SJSA1 (cell line): ENCODE results near the gene TPX2. TPM values are rescaled to one million over a fixed set of nuclear protein-coding genes. Genes with fewer than 3 reads are reported as not detected.

Experiments used
- DNase-seq, 2 experiments: peaks; one replicate each; pipeline ENCODE4 v3.0.0-alpha.2; 2015 to 2020; ENCODE audit warnings: low spot score in 2 of 2, low read depth in 1 of 2
- H3K27ac ChIP-seq: fragments of 250-450 bp; sonication (Bioruptor Pico); 2 replicates; pipeline ENCODE4 v1.5.1; 2020; ENCODE audit warnings: mild to moderate bottlenecking, moderate library complexity
- H3K27me3 ChIP-seq: fragments of 250-450 bp; sonication (Bioruptor Pico); replicated peaks from 2 replicates; pipeline ENCODE4 v1.5.1; 2020; ENCODE audit warnings: mild to moderate bottlenecking, moderate library complexity
- H3K36me3 ChIP-seq: fragments of 250-450 bp; sonication (Bioruptor Pico); 2 replicates; pipeline ENCODE4 v1.5.1; 2020; ENCODE audit warnings: mild to moderate bottlenecking
- H3K4me1 ChIP-seq: fragments of 250-450 bp; sonication (Bioruptor Pico); replicated peaks from 2 replicates; pipeline ENCODE4 v1.6.1; 2021; ENCODE audit warnings: mild to moderate bottlenecking
- H3K4me3 ChIP-seq: fragments of 250-450 bp; sonication (Bioruptor Pico); 2 replicates; pipeline ENCODE4 v1.5.1; 2020; ENCODE audit warnings: mild to moderate bottlenecking
- H3K9me3 ChIP-seq: fragments of 250-450 bp; sonication (Bioruptor Pico); replicated peaks from 2 replicates; pipeline ENCODE4 v1.5.1; 2020; ENCODE audit warnings: mild to moderate bottlenecking
- total RNA-seq: library from RNA; depleted of rRNA; stranded (reverse); fragments of >200 nt; shearing (Covaris generic); gene quantifications from 2 replicates; pipeline ENCODE4 v1.2.3, GENCODE V29; 2014

Gene TPX2
- total RNA-seq, 1 experiment from 2014 or later = 212 TPM

DNA sequence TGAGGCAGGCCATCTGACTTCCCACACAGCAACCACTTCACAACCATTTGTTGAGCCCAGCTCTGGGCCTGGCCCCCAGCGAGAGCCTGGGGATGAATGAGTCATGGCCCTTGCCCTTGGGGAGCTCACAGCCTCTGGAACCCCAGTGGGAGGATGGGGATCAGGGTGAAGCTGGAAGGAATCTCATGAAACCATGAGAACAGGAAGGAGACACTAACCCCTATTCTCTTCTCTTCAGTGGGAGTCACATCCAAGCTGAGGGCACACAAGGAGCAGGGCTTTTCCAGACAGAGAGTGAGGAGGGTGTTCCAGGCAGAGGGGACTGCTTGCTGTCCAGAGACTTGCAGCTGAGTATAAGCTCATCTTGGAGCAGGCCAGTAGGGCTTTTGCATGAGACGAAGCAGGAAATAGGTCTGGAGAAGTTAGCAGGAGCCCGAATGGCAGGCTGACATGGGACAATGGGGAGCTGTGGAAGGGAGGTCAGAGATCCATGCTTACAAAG lies 98.9 kb downstream of the TPX2 start:
- peak; percentile 65 to 74 for DNase-seq
- Histone ChIP-seq H3K4me1 (peaks cover 100% of the 10 kb centered on the region), H3K4me3 (no peak overlapping the region), H3K36me3 (no peaks in the 10 kb centered on the region), H3K27ac (peak overlapping the region; percentile 10), H3K9me3 (no peaks in the 10 kb centered on the region), H3K27me3 (no peaks in the 10 kb centered on the region)

- peaks cover 100% of the 10 kb centered on the region for H3K4me1 ChIP-seq
- no peak overlapping the region for H3K4me3 ChIP-seq
- DNase-seq = peak in 1 of 2 experiments; percentile 47
- H3K36me3 ChIP-seq = no peaks in the 10 kb centered on the region; the same call in 1 of the 2 replicates
- H3K27ac ChIP-seq = 0 out of 2 replicates have a peak overlapping the region, but pooled peaks have one; percentile 2
- H3K27me3 ChIP-seq = no peaks in the 10 kb centered on the region
- no peaks in the 10 kb centered on the region for H3K9me3 ChIP-seq
Measured at GRCh38 chr20:31838646-31839292, 99.7 kb downstream of the TPX2 start.

DNA sequence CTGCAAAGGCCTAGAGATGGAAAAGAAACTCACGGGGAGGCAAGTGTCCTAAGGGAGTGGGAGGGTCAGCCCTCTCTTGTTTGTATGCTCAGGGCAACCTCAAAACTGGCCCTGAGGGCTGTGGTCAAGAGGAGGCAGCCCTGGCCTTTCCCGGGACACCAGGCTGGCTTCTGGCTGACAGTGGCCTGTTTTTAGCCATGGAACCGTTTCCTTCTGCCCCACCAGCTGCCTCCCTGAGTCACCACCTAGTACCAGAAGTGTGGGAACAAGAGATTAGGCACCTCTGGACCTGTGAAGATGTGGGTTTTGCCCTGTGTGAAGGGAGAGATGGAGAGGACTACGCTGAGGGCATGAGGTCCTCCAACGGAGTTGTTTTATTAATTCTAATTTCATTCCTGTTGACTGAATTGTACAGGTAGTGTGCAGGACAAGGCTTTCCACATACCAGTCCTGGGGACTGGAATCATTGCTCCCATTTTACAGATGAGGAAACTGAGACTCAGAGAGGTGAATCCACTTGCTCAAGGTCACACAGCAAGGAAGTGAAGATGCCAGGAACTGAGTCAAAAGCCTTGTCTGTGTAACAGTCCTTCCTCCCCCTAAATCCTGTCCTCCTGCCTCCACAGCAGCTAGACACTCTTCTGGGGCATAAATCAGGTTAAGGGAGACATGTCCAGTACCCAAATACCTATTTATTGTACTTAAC lies 100.8 kb downstream of the TPX2 start:
- peak in 1 of 2 experiments; percentile 34 for DNase-seq
- no peaks in the 10 kb centered on the region for H3K9me3 ChIP-seq
- no peak overlapping the region for H3K27ac ChIP-seq
- peaks cover 100% of the 10 kb centered on the region for H3K4me1 ChIP-seq
- no peaks in the 10 kb centered on the region; the same call in 1 of the 2 replicates for H3K36me3 ChIP-seq
- no peak overlapping the region for H3K4me3 ChIP-seq
- H3K27me3 ChIP-seq = no peaks in the 10 kb centered on the region

- peak overlapping the region; percentile 16; the same call in 1 of the 2 replicates for H3K27ac ChIP-seq
Measured at GRCh38 chr20:31840906-31841816, 102.1 kb downstream of the TPX2 start.

GRCh38 chr20:31841928-31842327 lies 102.8 kb downstream of the TPX2 start:
- Histone ChIP-seq H3K4me1 (peaks cover 97% of the 10 kb centered on the region), H3K27ac (peak overlapping the region; percentile 26), H3K27me3 (no peaks in the 10 kb centered on the region), H3K9me3 (no peaks in the 10 kb centered on the region), H3K36me3 (no peaks in the 10 kb centered on the region; the same call in 1 of the 2 replicates), H3K4me3 (no peak overlapping the region)
- DNase-seq = peak; percentile 75 to 86

More at GRCh38 chr20:31840906-31841816, 102.1 kb downstream of the TPX2 start:
- Histone ChIP-seq H3K27me3 (no peaks in the 10 kb centered on the region), H3K9me3 (no peaks in the 10 kb centered on the region), H3K4me1 (peaks cover 100% of the 10 kb centered on the region), H3K4me3 (no peak overlapping the region), H3K36me3 (no peaks in the 10 kb centered on the region; the same call in 1 of the 2 replicates)
- DNase-seq = no peak

DNA sequence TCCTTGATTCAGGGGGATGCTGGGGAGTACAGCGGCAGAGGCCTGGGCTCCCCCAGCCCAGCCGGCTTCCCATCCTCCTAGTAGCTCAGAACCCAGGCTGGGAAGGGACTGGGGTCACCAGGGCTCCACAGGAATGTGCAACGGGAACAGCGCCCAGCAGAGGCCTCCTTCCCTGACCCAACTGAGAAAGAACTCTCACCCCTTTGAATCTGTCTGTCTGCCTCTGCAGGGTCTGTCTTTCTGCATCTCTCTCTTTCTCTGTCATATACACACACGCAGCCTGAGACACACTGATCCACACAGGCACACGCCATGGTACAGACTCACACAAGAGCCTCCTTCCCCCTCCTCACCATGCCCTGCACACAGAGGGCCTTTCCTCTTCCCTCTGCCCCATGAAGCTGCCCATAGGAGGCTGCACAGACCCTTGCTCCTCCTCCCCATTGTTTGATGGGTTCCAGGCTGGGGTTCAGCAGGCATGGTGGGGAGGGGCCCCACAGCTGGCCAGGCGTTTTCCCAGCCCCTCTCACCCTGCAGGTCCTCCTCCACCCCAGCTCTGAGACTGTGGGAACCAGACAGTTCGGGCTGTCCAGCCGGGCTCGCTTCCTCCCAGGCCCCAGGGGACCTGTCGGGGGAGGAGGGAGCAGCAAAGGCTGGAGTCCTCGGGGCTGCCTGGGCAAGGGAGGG lies 103.5 kb downstream of the TPX2 start:
- peak overlapping the region; percentile 26 for H3K27ac ChIP-seq
- peaks cover 90% of the 10 kb centered on the region for H3K4me1 ChIP-seq
- H3K4me3 ChIP-seq = no peak overlapping the region
- DNase-seq = peak; percentile 62
- no peaks in the 10 kb centered on the region; the same call in 1 of the 2 replicates for H3K36me3 ChIP-seq
- H3K27me3 ChIP-seq = no peaks in the 10 kb centered on the region
- H3K9me3 ChIP-seq = no peaks in the 10 kb centered on the region

DNA sequence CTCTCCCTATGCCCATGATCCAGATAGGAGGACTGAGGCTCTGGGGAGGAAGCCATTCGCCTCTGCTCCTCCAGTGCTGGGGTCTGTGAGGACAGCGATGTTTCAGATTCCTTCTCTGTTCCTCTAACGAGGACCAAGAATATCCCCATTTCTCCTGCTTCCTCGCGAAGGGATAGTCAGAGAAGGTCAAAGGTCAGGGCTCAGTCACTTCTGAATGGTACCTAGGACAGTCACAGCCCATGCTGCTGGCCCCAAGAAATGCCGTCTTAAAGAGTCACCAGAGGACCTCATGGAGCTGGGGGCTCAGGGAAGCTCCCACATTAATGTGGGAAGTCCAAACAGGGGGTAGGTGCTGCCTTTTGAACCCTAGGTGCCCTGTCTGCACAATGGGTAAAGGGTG lies 104.2 kb downstream of the TPX2 start:
- Histone ChIP-seq H3K9me3 (no peaks in the 10 kb centered on the region), H3K27me3 (no peaks in the 10 kb centered on the region), H3K4me3 (no peak overlapping the region), H3K4me1 (peaks cover 83% of the 10 kb centered on the region), H3K36me3 (no peaks in the 10 kb centered on the region; the same call in 1 of the 2 replicates), H3K27ac (peak overlapping the region; percentile 26)
- no peak for DNase-seq

GRCh38 chr20:31843881-31844280 lies 104.8 kb downstream of the TPX2 start:
- H3K27ac ChIP-seq = no peak overlapping the region
- no peaks in the 10 kb centered on the region; the same call in 1 of the 2 replicates for H3K36me3 ChIP-seq
- no peaks in the 10 kb centered on the region for H3K9me3 ChIP-seq
- peak overlapping the region; percentile 2; the same call in 1 of the 2 replicates for H3K4me3 ChIP-seq
- H3K27me3 ChIP-seq = no peaks in the 10 kb centered on the region
- H3K4me1 ChIP-seq = peaks cover 77% of the 10 kb centered on the region
- DNase-seq = no peak

GRCh38 chr20:31844737-31845299 lies 105.7 kb downstream of the TPX2 start:
- no peaks in the 10 kb centered on the region for H3K27me3 ChIP-seq
- no peak overlapping the region for H3K27ac ChIP-seq
- no peaks in the 10 kb centered on the region; the same call in 1 of the 2 replicates for H3K36me3 ChIP-seq
- H3K9me3 ChIP-seq = no peaks in the 10 kb centered on the region
- DNase-seq = no peak
- H3K4me1 ChIP-seq = peaks cover 68% of the 10 kb centered on the region
- H3K4me3 ChIP-seq = peak overlapping the region; percentile 17

DNA sequence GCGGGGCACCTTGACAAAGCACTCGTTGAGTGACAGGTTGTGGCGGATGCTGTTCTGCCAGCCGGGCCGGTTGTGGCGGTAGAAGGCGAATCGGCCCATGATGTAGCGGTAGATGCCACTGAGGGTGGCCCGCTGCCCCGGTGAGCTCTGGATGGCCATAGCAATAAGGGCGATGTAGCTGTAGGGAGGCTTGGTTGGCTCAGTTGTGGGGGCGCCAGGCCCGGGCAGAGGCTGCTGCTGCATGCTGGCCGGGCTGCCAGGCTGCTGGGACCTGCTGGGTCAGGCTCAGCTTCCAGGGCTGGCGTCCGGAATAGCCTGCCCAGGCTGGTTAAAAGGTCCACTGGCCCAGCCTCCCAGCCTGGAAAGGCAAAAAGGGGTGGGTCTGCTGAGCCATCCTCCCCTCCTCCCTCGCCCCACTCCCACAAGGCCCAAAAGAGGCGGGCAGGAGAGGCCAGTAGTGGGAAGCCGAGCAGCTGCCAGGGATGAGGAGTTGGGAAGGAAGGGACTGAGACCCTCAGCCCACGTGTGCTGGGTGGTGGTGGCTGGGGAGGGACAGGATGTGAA lies 106.3 kb downstream of the TPX2 start, which contains the start of gene FOXS1:
TSS of gene FOXS1 (minus strand) at position 305 of the 564 bp plus-strand sequence. CDS start at position 243, 62 bp downstream.
- Histone ChIP-seq H3K27me3 (no peaks in the 10 kb centered on the region), H3K9me3 (no peaks in the 10 kb centered on the region), H3K4me3 (peak within 1 kb of the TSS; percentile 17), H3K36me3 (no peaks in the 10 kb centered on the region; the same call in 1 of the 2 replicates), H3K27ac (no peak within 1 kb of the TSS), H3K4me1 (peaks cover 62% of the 10 kb centered on the region)
- DNase-seq = peak; percentile 47 to 61

- Histone ChIP-seq H3K4me3 (no peak overlapping the region), H3K36me3 (no peaks in the 10 kb centered on the region; the same call in 1 of the 2 replicates), H3K4me1 (peaks cover 48% of the 10 kb centered on the region), H3K27ac (no peak overlapping the region), H3K9me3 (no peaks in the 10 kb centered on the region), H3K27me3 (no peaks in the 10 kb centered on the region)
- DNase-seq = no peak
Measured at GRCh38 chr20:31846793-31847138, 107.7 kb downstream of the TPX2 start.
